LNCAP (cell line): ENCODE data around the gene IL17B.

Source experiments
- CTCF ChIP-seq: fragments of 450-650 bp; IDR thresholded peaks from 2 replicates; pipeline ENCODE4 v1.5.1; 2017; ENCODE audit warnings: mild to moderate bottlenecking

The IL17B gene

GRCh38 chr5:149362541-149362940, 16.6 kb downstream of the IL17B start:
- no peak for TF ChIP-seq CTCF

- no peak for TF ChIP-seq CTCF
These were observed 18.8 kb downstream of the IL17B start for GRCh38 chr5:149360272-149360671.

- TF ChIP-seq CTCF, result no peak
These were observed 20.1 kb downstream of the IL17B start for GRCh38 chr5:149358868-149359495.

DNA sequence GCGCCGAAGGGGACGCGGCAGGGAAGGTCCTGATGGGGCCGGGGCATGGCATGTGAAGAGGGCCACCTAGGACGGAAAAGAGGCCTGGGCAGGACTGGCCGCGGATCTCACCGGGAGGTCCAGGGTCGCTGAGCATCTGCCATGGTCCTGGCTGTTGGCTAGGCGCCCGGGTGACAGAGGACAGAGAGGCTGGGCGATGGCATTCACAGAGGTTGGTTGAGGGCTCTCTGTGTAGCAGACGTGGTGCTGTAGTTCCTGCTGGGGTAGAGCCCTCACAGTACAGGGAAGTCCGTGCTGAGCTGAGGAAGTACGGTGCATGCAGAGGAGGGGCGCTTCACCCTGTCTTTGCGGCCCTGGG, 20.8 kb downstream of the IL17B start:
- no peak for TF ChIP-seq CTCF

- no peak for TF ChIP-seq CTCF
These were observed 21.5 kb downstream of the IL17B start, which contains the start of gene PCYOX1L for GRCh38 chr5:149357370-149358293. PCYOX1L (plus strand) TSS chr5:149358046; CDS start chr5:149358069, 23 bp downstream.

DNA sequence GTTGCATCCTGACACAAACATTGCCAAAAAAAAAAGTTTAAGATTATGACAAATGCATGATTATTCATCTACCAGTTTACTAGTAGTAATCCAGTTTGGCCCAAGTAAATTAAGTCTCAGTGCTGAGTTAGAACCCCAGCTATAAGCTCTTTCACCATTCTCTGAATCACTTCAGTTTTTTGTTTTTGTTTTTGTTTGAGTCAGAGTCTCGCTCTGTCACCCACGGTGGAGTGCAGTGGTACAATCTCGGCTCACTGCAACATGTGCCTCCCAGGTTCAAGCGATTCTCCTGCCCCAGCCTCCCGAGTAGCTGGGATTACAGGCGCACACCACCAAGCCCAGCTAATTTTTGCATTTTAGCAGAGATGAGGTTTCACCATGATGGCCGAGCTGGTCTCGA, 22.7 kb downstream of the IL17B start:
- TF ChIP-seq CTCF, result no peak

DNA sequence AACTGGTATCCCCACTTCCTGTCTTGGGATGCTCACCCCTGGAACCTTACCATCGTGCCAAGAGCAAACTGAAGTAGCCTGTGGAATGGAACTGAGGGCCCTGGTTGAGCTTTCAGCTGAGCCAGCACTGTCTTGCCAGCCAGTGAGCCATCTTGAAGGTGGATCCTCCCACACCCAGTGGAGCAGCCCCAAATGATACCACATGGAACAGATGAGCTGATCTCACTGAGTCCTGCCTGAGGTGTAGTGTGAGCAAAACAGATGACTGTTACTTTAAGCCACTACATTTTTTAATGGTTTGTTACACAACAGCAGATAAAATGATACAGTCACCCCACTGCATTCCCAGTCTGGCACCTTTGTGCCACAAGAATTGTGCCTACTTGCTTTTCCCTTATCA, 23.4 kb downstream of the IL17B start:
- TF ChIP-seq CTCF, result no peak
